ENCODE measurements around the gene OOSP4A.

The OOSP4A gene

DNA sequence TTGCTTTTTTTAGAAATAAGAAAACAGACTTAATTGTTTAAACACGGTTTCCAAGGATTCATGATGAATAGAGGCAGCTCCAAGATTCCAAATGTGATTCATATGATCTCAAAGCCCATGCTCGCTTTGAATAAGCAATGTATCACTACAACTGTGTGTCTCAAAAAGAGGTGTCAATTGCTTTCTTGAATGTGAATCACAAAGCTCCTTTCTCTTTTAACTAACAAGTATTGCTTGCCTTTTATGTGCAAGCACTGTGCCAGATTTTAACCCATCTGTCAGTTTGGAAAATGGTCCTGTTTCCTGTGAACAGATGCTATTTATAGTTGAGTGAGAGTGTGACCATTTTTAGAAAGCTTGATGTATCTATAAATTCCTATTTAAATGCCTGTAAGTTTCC, 19.1 kb upstream of the OOSP4A start:
- TF ChIP-seq SIN3A (IDR thresholded peaks at IDR 0.05; ENCODE audit: borderline replicate concordance, insufficient read depth, low read length), result no peak

DNA sequence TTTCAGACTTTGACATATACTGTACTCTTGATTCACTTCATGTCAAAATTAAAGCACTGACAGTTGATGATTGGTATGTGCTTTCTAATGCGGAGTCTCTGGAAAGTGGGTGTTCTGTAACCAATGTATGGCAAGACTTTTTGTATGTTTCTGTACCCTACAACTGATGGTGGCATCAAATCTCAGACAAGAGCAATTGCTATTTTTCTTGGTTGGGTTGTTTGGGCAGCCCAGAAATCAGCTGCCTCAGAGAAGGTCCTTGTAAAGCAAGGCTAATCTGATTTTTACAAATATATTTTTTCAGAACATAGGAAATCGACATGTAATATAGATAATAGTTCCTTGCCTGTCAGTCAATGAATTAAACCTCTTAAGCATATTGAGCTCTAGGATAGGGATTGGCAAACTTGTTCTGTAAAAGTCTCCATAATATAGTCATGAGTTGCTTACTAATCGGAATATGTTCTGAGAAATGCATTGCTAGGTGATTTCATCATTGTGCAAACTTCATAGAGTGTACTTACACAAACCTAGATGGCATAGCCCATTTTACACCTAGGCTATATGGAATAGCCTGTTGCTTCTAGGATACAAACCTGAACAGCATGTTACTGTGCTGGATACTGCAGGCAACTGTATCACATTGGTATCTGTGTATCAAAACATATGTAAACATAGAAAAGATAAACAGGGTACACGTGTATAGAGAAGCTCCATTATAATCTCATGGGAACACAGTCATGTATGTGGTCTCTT, 10.2 kb upstream of the OOSP4A start:
- TF ChIP-seq POLR2AphosphoS5 (IDR thresholded peaks at IDR 0.05; ENCODE audit: low read depth, low read length) (no peak), TAF1 (IDR thresholded peaks at IDR 0.05; ENCODE audit: borderline replicate concordance, insufficient read depth, low read length) (no peak), FOXP2 (optimal IDR thresholded peaks at IDR 0.05; ENCODE audit: borderline replicate concordance, extremely low read depth, extremely low read length, insufficient read depth) (no peak), SIN3A (IDR thresholded peaks at IDR 0.05; ENCODE audit: borderline replicate concordance, insufficient read depth, low read length) (no peak)
- TF ChIP-seq, protein P1, sequence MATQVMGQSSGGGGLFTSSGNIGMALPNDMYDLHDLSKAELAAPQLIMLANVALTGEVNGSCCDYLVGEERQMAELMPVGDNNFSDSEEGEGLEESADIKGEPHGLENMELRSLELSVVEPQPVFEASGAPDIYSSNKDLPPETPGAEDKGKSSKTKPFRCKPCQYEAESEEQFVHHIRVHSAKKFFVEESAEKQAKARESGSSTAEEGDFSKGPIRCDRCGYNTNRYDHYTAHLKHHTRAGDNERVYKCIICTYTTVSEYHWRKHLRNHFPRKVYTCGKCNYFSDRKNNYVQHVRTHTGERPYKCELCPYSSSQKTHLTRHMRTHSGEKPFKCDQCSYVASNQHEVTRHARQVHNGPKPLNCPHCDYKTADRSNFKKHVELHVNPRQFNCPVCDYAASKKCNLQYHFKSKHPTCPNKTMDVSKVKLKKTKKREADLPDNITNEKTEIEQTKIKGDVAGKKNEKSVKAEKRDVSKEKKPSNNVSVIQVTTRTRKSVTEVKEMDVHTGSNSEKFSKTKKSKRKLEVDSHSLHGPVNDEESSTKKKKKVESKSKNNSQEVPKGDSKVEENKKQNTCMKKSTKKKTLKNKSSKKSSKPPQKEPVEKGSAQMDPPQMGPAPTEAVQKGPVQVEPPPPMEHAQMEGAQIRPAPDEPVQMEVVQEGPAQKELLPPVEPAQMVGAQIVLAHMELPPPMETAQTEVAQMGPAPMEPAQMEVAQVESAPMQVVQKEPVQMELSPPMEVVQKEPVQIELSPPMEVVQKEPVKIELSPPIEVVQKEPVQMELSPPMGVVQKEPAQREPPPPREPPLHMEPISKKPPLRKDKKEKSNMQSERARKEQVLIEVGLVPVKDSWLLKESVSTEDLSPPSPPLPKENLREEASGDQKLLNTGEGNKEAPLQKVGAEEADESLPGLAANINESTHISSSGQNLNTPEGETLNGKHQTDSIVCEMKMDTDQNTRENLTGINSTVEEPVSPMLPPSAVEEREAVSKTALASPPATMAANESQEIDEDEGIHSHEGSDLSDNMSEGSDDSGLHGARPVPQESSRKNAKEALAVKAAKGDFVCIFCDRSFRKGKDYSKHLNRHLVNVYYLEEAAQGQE (IDR thresholded peaks at IDR 0.05; ENCODE audit: insufficient read depth in 1 of 2, low read depth in 2 of 2, low read length in 2 of 2), result no peak

DNA sequence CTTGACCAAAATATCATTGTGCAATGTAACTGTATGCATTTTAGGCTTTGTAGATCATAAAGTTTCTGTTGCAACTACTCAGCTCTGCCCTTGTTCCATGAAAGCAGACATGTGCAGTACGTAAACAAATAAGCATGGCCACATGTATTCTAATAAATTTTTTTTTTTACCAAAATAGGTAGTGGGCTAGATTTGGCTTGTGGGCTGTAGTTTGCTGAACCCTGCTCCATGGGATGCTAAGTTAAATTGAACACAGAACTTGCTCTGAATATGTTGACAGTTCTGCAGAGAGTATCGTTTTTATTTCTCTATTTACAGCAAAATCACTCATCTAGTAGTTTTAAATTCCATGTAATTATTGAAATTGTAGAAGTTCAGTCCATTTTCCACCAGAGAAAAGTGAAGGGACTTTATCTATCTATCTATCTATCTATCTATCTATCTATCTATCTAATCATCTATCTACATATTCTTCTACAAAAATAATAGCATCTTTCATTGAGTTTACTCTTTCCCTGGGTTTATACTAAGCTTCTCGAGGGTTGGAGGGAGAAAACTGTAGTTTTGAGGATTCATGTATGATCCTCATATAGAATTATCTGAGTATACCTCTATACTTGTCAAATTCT, 9.5 kb upstream of the OOSP4A start:
- TF ChIP-seq FOXP2 (optimal IDR thresholded peaks at IDR 0.05; ENCODE audit: borderline replicate concordance, extremely low read depth, extremely low read length, insufficient read depth), result no peak
- no peak for TF ChIP-seq TAF1 (IDR thresholded peaks at IDR 0.05; ENCODE audit: borderline replicate concordance, insufficient read depth, low read length)
- TF ChIP-seq SIN3A (IDR thresholded peaks at IDR 0.05; ENCODE audit: borderline replicate concordance, insufficient read depth, low read length), result no peak
- no peak for TF ChIP-seq POLR2AphosphoS5 (IDR thresholded peaks at IDR 0.05; ENCODE audit: low read depth, low read length)
- TF ChIP-seq, protein P1 (IDR thresholded peaks at IDR 0.05; ENCODE audit: insufficient read depth in 1 of 2, low read depth in 2 of 2, low read length in 2 of 2), result no peak

DNA sequence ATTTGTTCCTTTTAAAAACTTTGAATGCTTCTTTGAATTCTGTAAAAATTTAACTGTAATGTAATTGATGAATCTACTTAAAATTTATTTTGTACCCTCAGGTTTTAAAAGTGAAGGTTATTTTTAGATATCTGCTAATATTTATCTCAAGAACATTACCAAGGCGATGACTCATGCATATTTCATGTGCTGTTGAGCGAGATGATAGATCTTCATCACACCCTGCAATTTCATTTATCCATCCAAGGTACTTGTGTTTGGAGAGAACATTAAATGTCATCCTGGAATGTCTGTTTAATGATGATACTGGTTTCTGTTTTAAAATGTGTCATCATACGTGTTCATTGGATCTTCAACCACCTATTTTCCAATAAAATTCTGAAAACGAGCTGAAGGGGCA, 6.7 kb upstream of the OOSP4A start:
- TF ChIP-seq, protein P1 (IDR thresholded peaks at IDR 0.05; ENCODE audit: insufficient read depth in 1 of 2, low read depth in 2 of 2, low read length in 2 of 2), result no peak
- no peak for TF ChIP-seq POLR2AphosphoS5 (IDR thresholded peaks at IDR 0.05; ENCODE audit: low read depth, low read length)
- no peak for TF ChIP-seq TAF1 (IDR thresholded peaks at IDR 0.05; ENCODE audit: borderline replicate concordance, insufficient read depth, low read length)
- no peak for TF ChIP-seq SIN3A (IDR thresholded peaks at IDR 0.05; ENCODE audit: borderline replicate concordance, insufficient read depth, low read length)
- TF ChIP-seq FOXP2 (optimal IDR thresholded peaks at IDR 0.05; ENCODE audit: borderline replicate concordance, extremely low read depth, extremely low read length, insufficient read depth), result no peak

DNA sequence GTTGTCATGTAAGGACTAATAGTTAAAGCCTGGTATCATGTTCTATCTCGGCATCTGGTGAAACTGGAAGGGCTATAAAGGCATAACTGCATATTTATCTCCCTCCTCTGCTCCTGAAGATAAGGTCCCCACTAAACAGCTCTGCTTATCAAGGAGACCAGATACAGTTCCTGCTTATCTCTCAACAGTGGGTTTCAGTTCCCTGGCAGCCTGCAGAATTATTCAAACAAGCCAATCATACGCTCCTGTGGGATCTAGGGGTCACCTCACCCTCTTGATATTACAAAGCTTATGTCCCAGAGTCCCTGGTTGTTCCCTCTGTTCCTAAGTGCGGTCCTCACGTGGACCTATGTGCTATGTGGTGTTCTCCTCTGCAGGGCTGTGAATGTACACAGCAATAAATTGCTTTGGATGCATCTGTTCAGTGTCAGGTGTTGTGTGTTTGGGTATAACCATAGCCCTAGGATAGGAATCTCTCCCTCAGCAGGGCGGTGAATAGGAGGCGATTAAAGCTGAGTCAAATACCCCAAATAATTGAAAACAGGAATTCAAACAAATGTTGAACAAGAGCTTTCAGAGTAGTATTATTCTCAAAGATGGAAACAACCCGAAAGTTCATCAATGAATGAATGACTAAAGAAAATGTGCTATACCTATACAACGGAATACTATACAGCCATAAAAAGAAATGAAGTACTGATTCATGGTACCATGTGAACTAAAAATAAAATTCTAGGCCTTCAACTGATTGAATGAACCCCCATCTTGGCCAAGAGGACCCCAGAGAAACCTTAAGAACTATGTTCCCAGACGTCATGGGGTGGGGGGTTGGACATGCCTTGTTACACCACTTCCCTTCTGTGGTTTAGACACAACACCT, 3.1 kb upstream of the OOSP4A start:
- TF ChIP-seq, protein P1 (IDR thresholded peaks at IDR 0.05; ENCODE audit: insufficient read depth in 1 of 2, low read depth in 2 of 2, low read length in 2 of 2), result no peak
- TF ChIP-seq FOXP2 (optimal IDR thresholded peaks at IDR 0.05; ENCODE audit: borderline replicate concordance, extremely low read depth, extremely low read length, insufficient read depth) (no peak), TAF1 (IDR thresholded peaks at IDR 0.05; ENCODE audit: borderline replicate concordance, insufficient read depth, low read length) (no peak), SIN3A (IDR thresholded peaks at IDR 0.05; ENCODE audit: borderline replicate concordance, insufficient read depth, low read length) (no peak), POLR2AphosphoS5 (IDR thresholded peaks at IDR 0.05; ENCODE audit: low read depth, low read length) (no peak)

Data from PFSK-1 (cell line).